ENCODE measurements around the gene POFUT1.

Gene POFUT1

DNA sequence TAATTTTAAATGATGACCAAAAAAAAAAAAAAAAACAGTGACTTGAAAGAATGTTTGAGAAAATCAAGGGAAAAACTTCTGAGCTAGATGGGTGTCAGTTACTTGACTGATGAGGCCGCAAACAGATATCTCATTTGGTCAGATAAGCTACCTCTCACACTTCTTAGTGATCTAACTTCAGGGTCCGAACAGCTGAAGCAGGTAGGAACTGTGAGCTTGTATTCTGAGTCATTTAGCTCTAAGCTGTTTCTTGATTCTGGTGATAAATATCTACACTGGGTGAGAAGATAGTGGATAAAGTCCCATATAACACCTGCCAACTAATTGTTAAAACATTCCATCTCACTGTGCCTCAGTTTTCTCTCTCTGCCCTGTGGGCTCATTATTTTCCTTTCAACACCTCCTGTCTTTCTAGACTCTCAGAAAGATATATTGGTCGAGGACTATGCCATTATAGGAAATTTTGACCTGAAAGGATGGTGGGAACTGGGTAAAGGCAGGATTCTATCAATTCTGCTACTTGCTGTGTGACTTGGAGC, 77.5 kb downstream of the POFUT1 start:
- DNase-seq = no peak

GRCh38 chr20:32285621-32286371, 78.1 kb downstream of the POFUT1 start:
- DNase-seq = no peak

DNA sequence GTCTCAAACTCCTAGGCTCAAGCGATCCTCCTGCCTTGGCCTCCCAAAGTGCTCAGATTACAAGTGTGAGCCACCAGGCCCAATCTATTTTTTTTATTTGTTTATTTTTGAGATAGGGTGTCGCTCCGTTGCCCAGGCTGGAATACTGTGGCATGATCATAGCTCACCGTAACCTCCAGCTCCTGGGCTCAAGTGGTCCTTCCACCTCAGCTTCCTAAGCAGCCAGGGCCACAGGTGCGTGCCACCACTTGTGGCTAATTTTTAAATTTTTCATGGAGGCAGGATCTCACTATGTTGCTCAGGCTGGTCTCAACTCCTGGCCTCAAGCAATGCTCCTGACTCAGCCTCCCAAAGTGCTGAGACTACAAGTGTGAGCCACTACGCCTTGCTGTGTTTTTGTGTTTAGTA, 79.6 kb downstream of the POFUT1 start:
- DNase-seq = no peak

All from femur (tissue), 1 donor.